RWPE2 (cell line): ENCODE measurements around the gene MNT.

Source experiments
- ATAC-seq: fragments of 200-7000 bp; cut with Tn5 transposase; 3 replicates; pipeline ENCODE4 v1.9.1; 2021; ENCODE audit warnings: low read depth
- DNase-seq: peaks from one replicate; pipeline ENCODE4 v3.0.0-alpha.2; 2020; ENCODE audit warnings: low spot score
- H3K27ac ChIP-seq: fragments of 450-650 bp; 2 replicates; pipeline ENCODE4 v1.5.1; 2017; ENCODE audit warnings: mild to moderate bottlenecking; ENCODE audit not compliant: poor library complexity, severe bottlenecking
- H3K27me3 ChIP-seq: fragments of 250-450 bp; sonication (Bioruptor Pico); 2 replicates; pipeline ENCODE4 v1.5.1; 2021; ENCODE audit warnings: mild to moderate bottlenecking, moderate library complexity; ENCODE audit not compliant: insufficient read depth, poor library complexity, severe bottlenecking
- H3K36me3 ChIP-seq: fragments of 250-450 bp; sonication (Bioruptor Pico); 2 replicates; pipeline ENCODE4 v1.5.1; 2020; ENCODE audit warnings: low read depth, mild to moderate bottlenecking, moderate library complexity
- H3K4me1 ChIP-seq: fragments of 250-450 bp; sonication (Bioruptor Pico); 2 replicates; pipeline ENCODE4 v1.5.1; 2021; ENCODE audit warnings: mild to moderate bottlenecking, moderate library complexity; ENCODE audit not compliant: insufficient read depth, poor library complexity, severe bottlenecking
- H3K4me3 ChIP-seq: fragments of 250-450 bp; sonication (Bioruptor Pico); 2 replicates; pipeline ENCODE4 v1.5.1; 2021; ENCODE audit warnings: mild to moderate bottlenecking, moderate library complexity; ENCODE audit not compliant: severe bottlenecking
- H3K9me3 ChIP-seq: fragments of 250-450 bp; sonication (Bioruptor Pico); 2 replicates; pipeline ENCODE4 v1.5.1; 2021; ENCODE audit warnings: mild to moderate bottlenecking, moderate library complexity; ENCODE audit not compliant: severe bottlenecking
- CTCF ChIP-seq: fragments of 450-650 bp; IDR thresholded peaks from one replicate; pipeline ENCODE4 v1.5.1; 2017; ENCODE audit warnings: mild to moderate bottlenecking, moderate library complexity; ENCODE audit not compliant: poor library complexity, severe bottlenecking

MNT gene

GRCh38 chr17:2410951-2411350 is 10.1 kb upstream of the MNT start:
- Histone ChIP-seq H3K27me3 (no peaks in the 10 kb centered on the region), H3K9me3 (no peaks in the 10 kb centered on the region), H3K4me3 (no peak overlapping the region), H3K36me3 (peaks cover 22% of the 10 kb centered on the region), H3K27ac (no peak overlapping the region), H3K4me1 (peaks cover 19% of the 10 kb centered on the region)
- no peak for ATAC-seq
- no peak for DNase-seq
- TF ChIP-seq CTCF = no peak

- Histone ChIP-seq H3K4me1 (peaks cover 36% of the 10 kb centered on the region), H3K4me3 (no peak overlapping the region), H3K27me3 (no peaks in the 10 kb centered on the region), H3K36me3 (no peaks in the 10 kb centered on the region), H3K9me3 (no peaks in the 10 kb centered on the region), H3K27ac (peak overlapping the region; percentile 94)
- ATAC-seq (peak; percentile 84), DNase-seq (peak; percentile 89)
- TF ChIP-seq CTCF = no peak
Observed at GRCh38 chr17:2406903-2407790, 6.3 kb upstream of the MNT start.

DNA sequence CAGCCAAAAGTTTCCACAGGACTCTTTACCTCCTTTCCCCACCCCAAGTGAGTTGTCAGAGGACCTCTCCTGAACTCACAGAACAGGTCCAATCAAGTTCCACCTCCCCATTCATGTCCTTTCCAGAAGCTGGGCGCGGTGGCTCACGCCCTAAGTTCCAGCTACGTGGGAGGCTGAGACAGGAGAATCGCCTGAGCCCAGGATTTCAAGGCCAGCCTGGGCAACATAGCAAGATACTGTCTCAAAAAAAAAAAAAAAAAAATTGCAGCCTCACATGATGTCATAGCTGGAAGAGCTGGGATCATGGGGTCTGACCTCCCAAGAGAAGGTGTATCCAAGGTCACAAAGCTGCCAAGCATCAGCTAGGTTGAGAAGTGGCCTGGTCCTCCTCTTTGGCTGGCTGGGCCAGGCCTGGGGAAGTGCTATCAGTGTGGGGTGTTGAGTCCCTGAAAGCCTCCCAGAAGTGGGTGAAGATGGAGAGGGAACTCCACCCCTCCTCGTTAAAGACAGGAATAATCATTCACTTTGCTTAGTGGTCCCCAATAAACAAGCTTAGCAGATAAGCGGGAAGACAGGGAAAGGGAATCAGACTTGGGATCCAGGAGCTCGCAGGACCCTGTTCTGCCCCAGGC is 5.5 kb upstream of the MNT start:
- Histone ChIP-seq H3K4me3 (no peak overlapping the region), H3K27ac (peak overlapping the region; percentile 94)

GRCh38 chr17:2405247-2405926 is 4.5 kb upstream of the MNT start:
- H3K4me1 ChIP-seq = peaks cover 36% of the 10 kb centered on the region
- no peaks in the 10 kb centered on the region for H3K27me3 ChIP-seq
- no peak for TF ChIP-seq CTCF
- no peak overlapping the region for H3K4me3 ChIP-seq
- peak overlapping the region; percentile 94 for H3K27ac ChIP-seq
- H3K9me3 ChIP-seq = no peaks in the 10 kb centered on the region
- no peaks in the 10 kb centered on the region for H3K36me3 ChIP-seq
- ATAC-seq (peak; percentile 41), DNase-seq (no peak)

More for the DNA sequence above, 5.5 kb upstream of the MNT start:
- no peaks in the 10 kb centered on the region for H3K9me3 ChIP-seq
- peaks cover 36% of the 10 kb centered on the region for H3K4me1 ChIP-seq
- ATAC-seq (no peak), DNase-seq (no peak)
- TF ChIP-seq CTCF = no peak
- H3K27me3 ChIP-seq = no peaks in the 10 kb centered on the region
- no peaks in the 10 kb centered on the region for H3K36me3 ChIP-seq
